Measurements from ENCODE around the gene IRF5.

Gene IRF5

DNA sequence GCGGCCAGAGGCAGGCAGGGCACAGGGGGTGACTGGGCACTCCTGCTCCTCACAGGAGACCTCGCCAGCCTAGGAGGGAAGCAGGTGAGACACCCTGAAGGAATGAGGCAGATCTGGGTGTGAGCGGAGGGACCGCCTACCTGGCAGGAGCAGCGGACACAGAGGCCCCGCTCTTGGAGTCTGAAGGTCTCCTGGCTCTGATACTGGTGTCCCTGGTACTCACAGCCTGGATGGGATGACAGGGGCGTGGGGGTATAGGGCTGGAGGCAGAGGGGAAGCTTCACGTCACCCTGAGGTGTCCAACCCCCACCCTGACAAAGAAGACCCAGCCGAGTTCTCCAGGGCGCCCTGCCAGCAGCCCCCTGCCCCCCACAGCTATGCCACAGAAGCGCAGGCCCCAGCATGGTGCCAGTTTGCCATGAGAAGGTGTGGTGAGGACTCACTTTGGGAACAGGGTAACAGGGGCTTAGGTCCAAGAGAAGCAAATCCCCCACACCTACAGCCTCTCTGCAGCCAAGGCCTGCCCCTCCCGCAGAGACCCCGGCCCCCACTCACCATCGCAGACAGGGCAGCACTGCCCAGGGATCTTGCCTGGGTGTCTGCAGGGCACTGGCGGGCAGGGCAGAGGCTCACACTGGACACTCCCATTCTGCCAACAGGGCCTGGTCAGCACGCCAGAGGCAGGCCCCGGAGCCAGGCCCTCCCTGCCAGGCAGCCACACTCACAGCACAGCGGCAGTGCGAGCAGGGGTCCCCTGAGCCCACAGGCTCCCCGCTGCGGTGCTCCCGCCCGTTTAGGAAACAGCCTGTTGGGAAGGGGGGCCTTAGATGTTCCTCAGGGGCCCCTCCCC lies 44.3 kb upstream of the IRF5 start:
- Histone ChIP-seq H3K36me3 (ENCODE audit: control insufficient read depth, insufficient read depth, low read length) (no peaks in the 10 kb centered on the region), H3K27me3 (replicated peaks; ENCODE audit: control insufficient read depth, insufficient read depth, low read length, poor library complexity, severe bottlenecking) (peaks cover 24% of the 10 kb centered on the region), H3K27ac (ENCODE audit: insufficient read depth, low read length, poor library complexity, severe bottlenecking) (no peak overlapping the region)

DNA sequence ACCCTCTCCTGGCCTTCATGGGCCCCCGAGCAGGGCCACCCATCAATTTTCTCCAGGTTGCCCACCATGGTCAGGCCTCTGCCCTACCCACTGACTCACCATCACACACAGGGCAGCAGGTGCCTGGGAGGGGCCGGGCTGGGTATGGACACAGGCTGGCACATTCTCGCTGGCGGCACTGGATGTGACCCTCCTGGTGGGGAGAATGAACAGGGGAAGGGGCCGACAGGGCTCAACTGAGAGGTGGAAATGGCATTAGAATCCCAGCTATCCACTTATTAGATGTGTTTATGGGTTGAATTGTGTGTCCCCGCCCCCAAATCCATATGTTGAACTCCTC lies 43.7 kb upstream of the IRF5 start:
- no peaks in the 10 kb centered on the region for H3K36me3 ChIP-seq (ENCODE audit: control insufficient read depth, insufficient read depth, low read length)

More for the DNA sequence above, 44.3 kb upstream of the IRF5 start:
- no peaks in the 10 kb centered on the region for H3K9me3 ChIP-seq (ENCODE audit: control insufficient read depth, low read length)
- DNase-seq, result no peak
- no peaks in the 10 kb centered on the region for H3K4me1 ChIP-seq (ENCODE audit: control insufficient read depth, insufficient read depth, low read length, poor library complexity, severe bottlenecking)
- no peak overlapping the region for H3K4me3 ChIP-seq (ENCODE audit: insufficient read depth, low read depth, low read length, poor library complexity, severe bottlenecking)

DNA sequence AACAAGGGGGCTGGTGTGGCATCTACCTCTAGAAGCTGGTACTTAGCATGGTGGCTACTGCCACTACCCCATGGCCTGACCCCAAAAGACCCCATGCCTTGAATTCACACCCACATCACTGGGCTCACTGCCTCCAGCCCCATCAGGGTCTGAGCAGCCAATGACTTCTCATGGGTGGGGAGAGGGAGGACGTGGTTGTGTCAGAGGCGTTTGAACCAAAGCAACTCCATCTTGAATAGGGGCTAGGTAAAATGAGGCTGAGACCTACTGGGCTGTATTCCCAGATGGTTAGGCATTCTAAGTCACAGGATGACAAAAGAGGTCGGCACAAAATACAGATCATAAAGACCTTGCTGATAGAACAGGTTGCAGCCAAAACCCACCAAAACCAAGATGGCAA lies 42.4 kb upstream of the IRF5 start:
- H3K27ac ChIP-seq (ENCODE audit: insufficient read depth, low read length, poor library complexity, severe bottlenecking), result no peak overlapping the region
- peaks cover 16% of the 10 kb centered on the region for H3K27me3 ChIP-seq (replicated peaks; ENCODE audit: control insufficient read depth, insufficient read depth, low read length, poor library complexity, severe bottlenecking)
- H3K4me3 ChIP-seq (ENCODE audit: insufficient read depth, low read depth, low read length, poor library complexity, severe bottlenecking), result no peak overlapping the region
- no peaks in the 10 kb centered on the region for H3K9me3 ChIP-seq (ENCODE audit: control insufficient read depth, low read length)
- no peaks in the 10 kb centered on the region for H3K36me3 ChIP-seq (ENCODE audit: control insufficient read depth, insufficient read depth, low read length)
- no peaks in the 10 kb centered on the region for H3K4me1 ChIP-seq (ENCODE audit: control insufficient read depth, insufficient read depth, low read length, poor library complexity, severe bottlenecking)
- no peak for DNase-seq

More for the DNA sequence above, 43.7 kb upstream of the IRF5 start:
- Histone ChIP-seq H3K4me3 (ENCODE audit: insufficient read depth, low read depth, low read length, poor library complexity, severe bottlenecking) (no peak overlapping the region), H3K4me1 (ENCODE audit: control insufficient read depth, insufficient read depth, low read length, poor library complexity, severe bottlenecking) (no peaks in the 10 kb centered on the region), H3K9me3 (ENCODE audit: control insufficient read depth, low read length) (no peaks in the 10 kb centered on the region), H3K27me3 (replicated peaks; ENCODE audit: control insufficient read depth, insufficient read depth, low read length, poor library complexity, severe bottlenecking) (peaks cover 24% of the 10 kb centered on the region), H3K27ac (ENCODE audit: insufficient read depth, low read length, poor library complexity, severe bottlenecking) (no peak overlapping the region)
- DNase-seq, result no peak

DNA sequence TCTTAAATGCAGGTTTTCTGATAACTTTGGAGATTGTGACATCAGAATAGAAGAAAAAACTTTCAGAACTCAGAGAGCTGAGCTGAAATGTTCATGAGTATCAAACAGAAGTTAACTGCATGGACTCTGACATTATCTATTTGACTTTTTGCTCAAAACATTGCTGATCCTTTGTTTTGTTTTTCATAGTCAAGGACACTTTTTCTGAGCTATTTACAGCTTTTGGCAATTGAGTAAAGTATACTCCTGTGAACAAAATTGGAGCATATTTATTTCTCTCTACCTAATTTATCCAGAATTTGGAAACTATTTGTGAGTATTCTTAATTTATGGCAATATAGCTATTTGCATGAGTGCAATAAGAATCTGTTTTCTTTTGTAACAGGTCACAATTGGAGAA lies 38.3 kb upstream of the IRF5 start:
- Histone ChIP-seq H3K27me3 (replicated peaks; ENCODE audit: control insufficient read depth, insufficient read depth, low read length, poor library complexity, severe bottlenecking) (no peaks in the 10 kb centered on the region), H3K9me3 (ENCODE audit: control insufficient read depth, low read length) (no peaks in the 10 kb centered on the region), H3K36me3 (ENCODE audit: control insufficient read depth, insufficient read depth, low read length) (no peaks in the 10 kb centered on the region), H3K4me3 (ENCODE audit: insufficient read depth, low read depth, low read length, poor library complexity, severe bottlenecking) (no peak overlapping the region), H3K4me1 (ENCODE audit: control insufficient read depth, insufficient read depth, low read length, poor library complexity, severe bottlenecking) (no peaks in the 10 kb centered on the region), H3K27ac (ENCODE audit: insufficient read depth, low read length, poor library complexity, severe bottlenecking) (no peak overlapping the region)
- DNase-seq, result no peak

DNA sequence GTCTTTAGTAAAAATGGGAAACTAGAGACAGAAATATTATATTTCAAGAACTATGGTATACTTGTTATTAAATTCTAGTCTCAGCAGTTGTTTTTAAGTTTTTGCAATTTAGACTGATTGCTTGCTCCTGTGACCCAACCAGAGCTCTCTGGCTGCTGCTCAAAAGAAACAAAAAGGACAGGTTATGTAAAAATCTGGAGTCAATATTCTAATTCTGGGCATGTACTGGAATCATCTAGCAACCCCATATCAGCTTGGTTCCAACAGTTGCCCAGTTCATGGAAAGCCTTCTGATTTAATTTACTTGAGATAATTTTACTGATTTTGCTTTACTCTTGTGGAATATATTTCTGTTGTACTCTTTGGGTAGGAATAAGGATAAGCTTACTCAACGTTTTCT lies 37.5 kb upstream of the IRF5 start:
- Histone ChIP-seq H3K4me3 (ENCODE audit: insufficient read depth, low read depth, low read length, poor library complexity, severe bottlenecking) (no peak overlapping the region), H3K36me3 (ENCODE audit: control insufficient read depth, insufficient read depth, low read length) (no peaks in the 10 kb centered on the region)
- DNase-seq, result no peak

DNA sequence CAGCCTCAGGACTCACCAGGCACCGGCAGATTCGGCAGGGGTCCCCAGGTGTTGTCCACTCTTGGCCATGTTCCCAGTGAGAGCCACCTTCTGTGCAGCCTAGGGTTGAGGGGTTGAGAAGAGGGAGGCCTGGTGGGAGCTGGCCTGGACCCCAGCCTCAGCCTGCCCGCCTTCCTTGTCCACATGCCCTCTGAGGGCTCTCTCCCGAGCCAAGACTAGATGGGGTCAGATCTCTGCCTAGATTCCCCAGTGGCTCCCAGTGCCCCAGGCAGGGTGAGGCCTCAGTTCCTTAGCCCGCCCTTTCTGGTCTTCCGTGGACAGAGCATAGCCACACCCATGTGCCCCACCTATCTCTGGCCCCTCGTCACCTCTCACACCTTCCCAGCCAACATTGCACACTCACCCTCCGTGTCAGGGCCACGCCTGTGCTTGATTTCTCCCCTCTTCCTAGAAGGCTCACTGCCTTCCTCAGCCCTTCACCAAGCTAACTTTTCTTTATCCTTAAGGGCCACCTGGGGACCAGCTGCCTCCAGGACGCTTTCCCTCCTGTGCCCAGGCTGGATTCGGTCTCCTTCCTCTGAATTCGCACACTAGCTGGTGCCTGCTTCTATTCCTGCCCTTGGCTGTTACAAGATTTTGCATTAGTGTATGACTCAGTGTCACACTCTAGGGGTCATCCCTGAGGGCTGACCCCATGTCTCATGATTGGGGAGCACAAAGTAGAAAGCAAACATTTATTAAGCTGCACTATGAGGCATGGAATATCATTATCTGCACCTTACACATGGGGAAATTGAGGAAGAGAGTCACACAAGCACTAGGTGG lies 34.8 kb upstream of the IRF5 start:
- H3K4me3 ChIP-seq (ENCODE audit: insufficient read depth, low read depth, low read length, poor library complexity, severe bottlenecking), result no peak overlapping the region
- H3K27ac ChIP-seq (ENCODE audit: insufficient read depth, low read length, poor library complexity, severe bottlenecking), result no peak overlapping the region
- H3K27me3 ChIP-seq (replicated peaks; ENCODE audit: control insufficient read depth, insufficient read depth, low read length, poor library complexity, severe bottlenecking), result no peaks in the 10 kb centered on the region
- DNase-seq, result no peak
- H3K9me3 ChIP-seq (ENCODE audit: control insufficient read depth, low read length), result no peaks in the 10 kb centered on the region
- H3K4me1 ChIP-seq (ENCODE audit: control insufficient read depth, insufficient read depth, low read length, poor library complexity, severe bottlenecking), result no peaks in the 10 kb centered on the region
- H3K36me3 ChIP-seq (ENCODE audit: control insufficient read depth, insufficient read depth, low read length), result no peaks in the 10 kb centered on the region

More for the DNA sequence above, 37.5 kb upstream of the IRF5 start:
- Histone ChIP-seq H3K4me1 (ENCODE audit: control insufficient read depth, insufficient read depth, low read length, poor library complexity, severe bottlenecking) (no peaks in the 10 kb centered on the region), H3K9me3 (ENCODE audit: control insufficient read depth, low read length) (no peaks in the 10 kb centered on the region), H3K27ac (ENCODE audit: insufficient read depth, low read length, poor library complexity, severe bottlenecking) (no peak overlapping the region), H3K27me3 (replicated peaks; ENCODE audit: control insufficient read depth, insufficient read depth, low read length, poor library complexity, severe bottlenecking) (no peaks in the 10 kb centered on the region)

DNA sequence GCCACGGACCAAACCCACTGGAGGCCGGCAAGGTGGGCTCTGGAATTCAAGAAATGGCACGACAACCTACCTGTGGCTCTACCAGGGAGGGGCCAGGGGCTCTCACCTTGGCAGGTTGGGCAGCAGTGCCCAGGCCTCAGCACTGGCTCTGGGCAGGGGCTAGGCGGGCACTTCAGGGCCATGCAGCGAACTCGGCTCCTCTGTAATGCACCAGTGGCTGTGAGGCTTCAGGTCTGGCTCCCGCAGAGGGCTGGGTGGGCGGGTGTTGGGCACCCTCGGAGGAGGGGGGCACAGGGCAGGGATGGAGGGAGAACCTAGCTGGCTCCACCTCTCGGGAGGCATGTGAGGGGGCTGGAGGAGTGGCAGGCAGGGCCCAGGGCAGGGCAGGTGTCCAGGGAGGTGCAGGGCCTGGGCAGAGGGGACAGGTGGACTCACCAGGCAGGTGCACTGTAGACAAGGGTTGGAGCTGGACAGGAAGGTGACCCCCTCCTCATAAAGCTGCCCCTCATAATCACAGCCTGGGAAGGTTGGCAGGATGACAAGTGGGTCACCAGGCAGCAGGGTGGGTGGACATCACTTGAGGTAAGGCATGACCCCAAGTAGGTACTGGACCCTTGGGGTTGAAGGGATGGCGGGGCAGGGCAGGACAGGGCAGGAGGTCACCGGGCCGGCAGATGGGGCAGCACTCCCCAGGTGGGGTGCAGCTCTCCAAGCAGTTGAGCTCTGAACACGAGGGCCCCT lies 33.9 kb upstream of the IRF5 start:
- no peak overlapping the region for H3K4me3 ChIP-seq (ENCODE audit: insufficient read depth, low read depth, low read length, poor library complexity, severe bottlenecking)
- no peaks in the 10 kb centered on the region for H3K4me1 ChIP-seq (ENCODE audit: control insufficient read depth, insufficient read depth, low read length, poor library complexity, severe bottlenecking)
- H3K27ac ChIP-seq (ENCODE audit: insufficient read depth, low read length, poor library complexity, severe bottlenecking), result no peak overlapping the region
- H3K36me3 ChIP-seq (ENCODE audit: control insufficient read depth, insufficient read depth, low read length), result no peaks in the 10 kb centered on the region
- H3K27me3 ChIP-seq (replicated peaks; ENCODE audit: control insufficient read depth, insufficient read depth, low read length, poor library complexity, severe bottlenecking), result no peaks in the 10 kb centered on the region
- no peak for DNase-seq
- H3K9me3 ChIP-seq (ENCODE audit: control insufficient read depth, low read length), result no peaks in the 10 kb centered on the region

DNA sequence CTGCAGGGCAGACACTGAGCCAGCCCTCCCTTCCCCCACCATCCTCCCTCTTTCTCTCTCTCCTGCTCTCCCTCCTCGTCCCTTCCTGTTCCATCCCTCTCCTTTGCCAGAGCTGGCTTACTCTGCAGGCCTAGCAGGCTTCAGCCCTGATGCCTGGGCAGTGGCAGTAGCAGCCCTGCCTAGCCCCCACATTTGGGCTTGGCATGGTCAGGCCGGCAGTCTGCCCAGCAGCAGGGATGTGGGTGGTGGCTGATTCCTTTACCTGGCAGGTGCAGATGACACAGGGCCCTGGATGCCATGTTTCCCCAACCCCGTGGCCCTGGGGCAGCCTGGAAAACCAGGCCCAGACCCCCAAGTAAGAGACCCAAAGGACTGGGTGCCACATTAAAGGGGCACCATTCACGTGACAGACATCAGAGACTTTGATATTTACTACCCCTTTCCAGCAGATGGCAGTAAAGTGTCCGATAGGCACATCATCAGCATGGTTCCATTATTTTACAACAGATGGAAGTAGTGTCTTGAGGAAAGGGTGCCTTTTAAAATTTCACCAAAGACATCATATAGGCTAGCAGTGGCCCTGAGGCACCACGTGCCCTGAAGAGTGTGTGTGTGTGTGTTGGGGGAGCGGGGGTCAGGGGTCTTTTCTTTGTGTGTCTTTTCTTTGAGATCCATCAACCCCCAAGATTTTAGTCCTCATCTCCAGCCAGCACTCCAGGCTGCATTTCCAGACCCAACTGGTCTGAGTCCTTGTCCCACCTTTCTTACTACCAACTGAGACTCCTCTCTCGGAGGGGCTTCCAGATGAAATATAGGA lies 33.1 kb upstream of the IRF5 start:
- Histone ChIP-seq H3K27me3 (replicated peaks; ENCODE audit: control insufficient read depth, insufficient read depth, low read length, poor library complexity, severe bottlenecking) (peaks cover 6% of the 10 kb centered on the region), H3K27ac (ENCODE audit: insufficient read depth, low read length, poor library complexity, severe bottlenecking) (no peak overlapping the region), H3K9me3 (ENCODE audit: control insufficient read depth, low read length) (no peaks in the 10 kb centered on the region), H3K4me1 (ENCODE audit: control insufficient read depth, insufficient read depth, low read length, poor library complexity, severe bottlenecking) (no peaks in the 10 kb centered on the region), H3K4me3 (ENCODE audit: insufficient read depth, low read depth, low read length, poor library complexity, severe bottlenecking) (no peak overlapping the region), H3K36me3 (ENCODE audit: control insufficient read depth, insufficient read depth, low read length) (no peaks in the 10 kb centered on the region)
- no peak for DNase-seq

DNA sequence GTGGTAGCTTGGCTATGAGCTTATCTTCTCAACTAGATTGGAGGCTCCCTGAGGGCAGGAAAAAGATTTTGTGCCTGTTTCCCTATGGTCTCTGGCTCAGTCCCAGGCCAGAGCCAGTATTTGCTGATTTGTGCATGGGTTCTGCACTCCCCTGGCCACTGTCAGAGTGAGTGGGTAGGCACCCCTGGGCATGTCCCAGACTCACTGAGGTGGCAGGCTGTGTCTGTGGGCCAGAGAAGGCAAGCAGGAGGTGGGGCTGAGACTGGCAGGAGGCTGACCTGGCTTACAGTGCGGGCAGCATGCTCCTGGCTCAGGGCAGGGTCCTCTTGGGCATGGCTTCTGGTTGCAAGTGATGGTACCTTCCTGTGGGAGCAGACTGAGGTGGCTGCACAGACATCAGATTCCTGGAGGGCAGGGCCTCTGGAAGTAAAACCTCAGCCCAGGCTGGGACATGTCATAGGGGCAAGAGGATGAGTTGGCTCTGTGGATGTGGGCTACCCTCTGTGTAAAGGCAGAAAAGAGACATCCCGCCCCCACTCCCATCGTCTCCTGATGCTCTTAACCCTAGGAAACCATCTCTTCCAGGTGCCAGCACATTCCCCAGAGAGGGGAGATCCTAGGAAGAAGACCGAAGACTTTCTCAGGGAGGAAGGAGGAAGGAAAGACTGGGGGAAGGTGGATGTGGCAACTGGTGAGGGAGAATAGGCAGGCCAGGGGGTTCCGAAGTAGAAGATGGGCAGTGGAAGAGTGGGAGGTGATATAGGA lies 31.5 kb upstream of the IRF5 start:
- no peak overlapping the region for H3K4me3 ChIP-seq (ENCODE audit: insufficient read depth, low read depth, low read length, poor library complexity, severe bottlenecking)
- H3K9me3 ChIP-seq (ENCODE audit: control insufficient read depth, low read length), result no peaks in the 10 kb centered on the region
- H3K36me3 ChIP-seq (ENCODE audit: control insufficient read depth, insufficient read depth, low read length), result no peaks in the 10 kb centered on the region
- no peak overlapping the region for H3K27ac ChIP-seq (ENCODE audit: insufficient read depth, low read length, poor library complexity, severe bottlenecking)
- H3K4me1 ChIP-seq (ENCODE audit: control insufficient read depth, insufficient read depth, low read length, poor library complexity, severe bottlenecking), result no peaks in the 10 kb centered on the region
- DNase-seq, result no peak
- H3K27me3 ChIP-seq (replicated peaks; ENCODE audit: control insufficient read depth, insufficient read depth, low read length, poor library complexity, severe bottlenecking), result peaks cover 17% of the 10 kb centered on the region

All from effector memory CD4-positive, alpha-beta T cell (primary cell).